ENCODE results near the gene UBN1.

UBN1 gene, protein sequence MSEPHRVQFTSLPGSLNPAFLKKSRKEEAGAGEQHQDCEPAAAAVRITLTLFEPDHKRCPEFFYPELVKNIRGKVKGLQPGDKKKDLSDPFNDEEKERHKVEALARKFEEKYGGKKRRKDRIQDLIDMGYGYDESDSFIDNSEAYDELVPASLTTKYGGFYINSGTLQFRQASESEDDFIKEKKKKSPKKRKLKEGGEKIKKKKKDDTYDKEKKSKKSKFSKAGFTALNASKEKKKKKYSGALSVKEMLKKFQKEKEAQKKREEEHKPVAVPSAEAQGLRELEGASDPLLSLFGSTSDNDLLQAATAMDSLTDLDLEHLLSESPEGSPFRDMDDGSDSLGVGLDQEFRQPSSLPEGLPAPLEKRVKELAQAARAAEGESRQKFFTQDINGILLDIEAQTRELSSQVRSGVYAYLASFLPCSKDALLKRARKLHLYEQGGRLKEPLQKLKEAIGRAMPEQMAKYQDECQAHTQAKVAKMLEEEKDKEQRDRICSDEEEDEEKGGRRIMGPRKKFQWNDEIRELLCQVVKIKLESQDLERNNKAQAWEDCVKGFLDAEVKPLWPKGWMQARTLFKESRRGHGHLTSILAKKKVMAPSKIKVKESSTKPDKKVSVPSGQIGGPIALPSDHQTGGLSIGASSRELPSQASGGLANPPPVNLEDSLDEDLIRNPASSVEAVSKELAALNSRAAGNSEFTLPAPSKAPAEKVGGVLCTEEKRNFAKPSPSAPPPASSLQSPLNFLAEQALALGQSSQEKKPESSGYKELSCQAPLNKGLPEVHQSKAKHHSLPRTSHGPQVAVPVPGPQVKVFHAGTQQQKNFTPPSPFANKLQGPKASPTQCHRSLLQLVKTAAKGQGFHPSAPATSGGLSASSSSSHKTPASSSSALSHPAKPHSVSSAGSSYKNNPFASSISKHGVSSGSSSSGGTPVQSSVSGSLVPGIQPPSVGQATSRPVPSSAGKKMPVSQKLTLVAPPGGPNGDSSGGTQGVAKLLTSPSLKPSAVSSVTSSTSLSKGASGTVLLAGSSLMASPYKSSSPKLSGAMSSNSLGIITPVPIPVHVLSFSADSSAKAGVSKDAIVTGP (N-terminal part only)

DNA sequence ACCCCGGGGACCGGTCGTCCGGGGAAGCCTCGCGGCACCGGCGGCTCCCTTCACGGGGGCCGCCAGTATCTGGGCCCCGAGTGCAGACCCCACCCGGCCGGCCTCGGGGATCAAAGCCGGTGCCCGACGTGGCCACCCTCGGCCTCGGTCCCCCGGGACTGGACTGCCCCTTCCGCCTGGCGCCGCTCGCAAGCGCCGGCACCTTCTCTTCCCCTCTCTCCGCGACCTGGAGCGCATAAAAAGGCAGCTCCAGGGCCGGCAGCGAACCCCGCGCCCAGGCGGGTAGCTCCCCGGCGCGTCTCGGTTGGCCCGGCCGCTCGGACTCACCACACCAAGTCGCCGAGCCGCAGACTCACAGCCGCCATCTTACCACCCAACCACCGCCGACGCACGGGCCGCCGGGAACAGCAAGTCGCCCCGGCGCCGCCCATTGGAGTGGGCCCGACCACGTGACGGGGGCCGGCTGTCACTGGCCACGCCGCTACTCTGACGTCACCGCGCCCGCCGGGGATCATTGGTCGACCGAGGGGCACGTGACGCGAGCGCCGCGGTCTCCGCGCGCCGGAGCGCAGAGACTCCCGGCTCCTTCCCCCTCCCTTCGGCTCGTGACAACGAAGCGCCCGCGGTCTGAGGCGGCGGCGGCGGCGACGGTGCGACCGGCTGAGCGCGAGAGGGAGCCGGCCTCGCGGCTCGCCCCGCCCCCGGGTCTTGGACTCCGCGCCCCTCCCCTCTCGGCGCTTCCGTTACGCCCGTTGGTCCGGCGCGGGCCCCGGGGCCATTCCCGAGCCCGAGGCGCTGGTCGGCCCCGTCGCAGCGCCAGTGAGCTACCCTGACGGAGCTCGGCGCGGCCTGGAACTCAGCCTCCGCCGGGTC, at the start of gene UBN1, which contains the start of gene GLYR1:
UBN1 (plus strand) TSS at position 581 of the 873 bp plus-strand sequence. CDS start 5,437 bp downstream, outside the sequence.
GLYR1 (minus strand) TSS at position 388 of the 873 bp plus-strand sequence; CDS start at position 365, 23 bp downstream.
- peak; percentile 95 for DNase-seq (ENCODE audit: low read depth)

DNA sequence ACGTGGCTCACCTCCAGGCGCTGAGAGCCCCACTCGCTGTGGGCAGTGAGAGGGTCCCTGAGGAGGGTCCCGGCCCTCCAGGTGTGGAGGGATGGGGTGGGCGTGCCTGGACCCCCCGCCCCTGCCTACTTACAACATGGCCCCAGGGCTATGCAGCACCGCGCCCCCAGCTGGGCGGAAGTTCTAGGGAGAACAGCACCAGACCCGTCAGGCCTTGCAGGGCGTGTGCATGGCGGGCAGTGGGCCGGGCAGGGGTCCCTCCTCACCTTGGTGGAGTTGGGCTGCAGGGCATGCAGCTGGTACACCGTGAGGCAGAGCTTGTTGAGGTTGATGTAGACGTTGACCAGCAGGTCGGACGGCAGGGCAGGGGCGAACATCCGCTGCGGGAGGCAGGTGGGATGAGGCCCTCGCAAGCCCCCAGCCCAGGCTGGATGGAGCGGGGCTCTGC, 49.5 kb upstream of the UBN1 start:
- no peak for DNase-seq (ENCODE audit: low read depth)

DNA sequence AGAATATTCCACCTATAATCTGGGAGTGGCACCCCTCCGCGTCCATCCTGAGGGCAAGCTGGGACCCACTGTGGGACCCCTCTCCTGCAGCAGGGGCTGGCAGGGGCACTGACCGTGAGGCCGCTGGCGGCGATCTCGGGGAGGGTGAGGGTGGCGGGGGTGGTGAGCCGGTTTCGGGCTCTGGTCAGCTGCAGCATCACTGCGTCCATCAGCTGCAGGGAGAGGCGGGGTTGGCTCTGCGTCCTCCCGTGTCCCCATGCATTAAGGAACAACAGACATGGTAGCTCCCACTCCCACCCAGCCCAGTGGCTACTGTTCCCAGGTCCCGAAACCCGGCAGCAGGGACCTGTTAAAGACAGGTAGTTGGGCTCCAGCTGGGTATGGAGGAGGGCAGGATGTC, 48.8 kb upstream of the UBN1 start:
- no peak for DNase-seq (ENCODE audit: low read depth)

DNA sequence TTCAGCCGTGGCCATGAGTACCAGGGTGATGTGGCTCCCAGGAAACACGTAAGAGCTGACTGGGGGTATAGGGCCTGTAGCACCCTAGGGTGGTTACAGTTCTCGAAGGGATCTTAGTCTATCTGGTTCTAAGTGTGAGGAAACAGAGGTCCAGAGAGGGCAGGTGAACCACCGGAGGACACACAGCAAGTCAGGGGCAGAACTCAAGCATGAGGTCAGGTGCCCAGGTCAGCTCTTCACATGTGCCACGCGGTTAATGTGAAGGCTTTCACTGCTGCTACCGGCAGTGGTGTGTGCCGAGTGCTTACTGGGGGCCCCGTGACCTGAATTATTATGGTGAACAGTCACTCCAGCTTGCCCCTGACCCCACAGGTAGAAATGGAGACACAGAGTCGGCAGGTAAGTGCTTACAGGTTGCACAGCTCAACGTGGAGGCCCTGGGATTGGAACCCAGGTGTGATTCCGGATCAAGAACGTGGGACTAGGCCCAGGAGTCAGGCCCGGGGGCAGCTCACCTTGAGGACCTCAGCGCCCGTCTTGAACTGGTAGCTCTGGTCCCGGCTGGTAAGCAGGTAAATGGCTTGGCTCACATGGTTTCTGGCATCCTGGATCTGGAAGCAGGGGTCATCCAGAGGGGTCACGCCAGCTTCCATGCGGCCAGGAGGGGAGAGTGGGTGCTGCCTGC, 48.0 kb upstream of the UBN1 start:
- DNase-seq (ENCODE audit: low read depth): no peak

DNA sequence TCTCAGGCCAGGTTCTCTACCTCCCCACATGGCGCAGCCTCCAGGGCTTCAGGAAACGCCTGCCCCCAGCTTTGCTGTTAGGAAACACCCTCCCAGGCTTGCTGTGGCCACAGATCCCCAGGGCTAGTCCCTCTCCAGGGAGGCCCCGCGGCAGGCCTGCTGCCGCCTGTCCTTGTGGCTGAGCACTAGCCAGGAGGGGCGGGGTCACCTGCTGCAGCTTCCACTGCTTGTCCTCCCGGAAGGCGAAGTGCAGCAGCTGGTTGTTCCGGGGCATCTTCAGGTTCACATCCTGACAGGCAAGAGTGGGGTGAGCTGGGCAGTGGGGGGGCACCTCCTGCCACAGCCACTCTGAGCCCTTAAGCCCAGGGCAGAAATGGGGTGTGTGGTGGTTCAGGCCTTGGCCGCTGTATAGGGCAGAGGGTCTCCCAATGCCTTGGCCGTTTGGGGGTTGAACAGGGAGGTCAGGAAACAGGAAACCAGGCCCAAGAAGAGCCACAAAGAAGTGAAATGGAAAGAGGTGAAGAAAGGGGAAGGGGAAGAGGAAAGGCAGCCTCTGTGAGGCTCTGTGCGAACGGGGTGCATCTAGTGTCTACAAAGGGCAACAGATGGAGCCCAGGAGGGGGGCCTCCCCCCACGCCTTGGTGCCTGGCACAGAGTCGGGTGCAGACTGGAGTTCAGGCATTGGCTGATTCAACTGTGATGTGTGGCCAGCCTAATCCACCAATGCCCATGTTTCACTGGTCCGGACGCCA, 46.8 kb upstream of the UBN1 start:
- no peak for DNase-seq (ENCODE audit: low read depth)

DNA sequence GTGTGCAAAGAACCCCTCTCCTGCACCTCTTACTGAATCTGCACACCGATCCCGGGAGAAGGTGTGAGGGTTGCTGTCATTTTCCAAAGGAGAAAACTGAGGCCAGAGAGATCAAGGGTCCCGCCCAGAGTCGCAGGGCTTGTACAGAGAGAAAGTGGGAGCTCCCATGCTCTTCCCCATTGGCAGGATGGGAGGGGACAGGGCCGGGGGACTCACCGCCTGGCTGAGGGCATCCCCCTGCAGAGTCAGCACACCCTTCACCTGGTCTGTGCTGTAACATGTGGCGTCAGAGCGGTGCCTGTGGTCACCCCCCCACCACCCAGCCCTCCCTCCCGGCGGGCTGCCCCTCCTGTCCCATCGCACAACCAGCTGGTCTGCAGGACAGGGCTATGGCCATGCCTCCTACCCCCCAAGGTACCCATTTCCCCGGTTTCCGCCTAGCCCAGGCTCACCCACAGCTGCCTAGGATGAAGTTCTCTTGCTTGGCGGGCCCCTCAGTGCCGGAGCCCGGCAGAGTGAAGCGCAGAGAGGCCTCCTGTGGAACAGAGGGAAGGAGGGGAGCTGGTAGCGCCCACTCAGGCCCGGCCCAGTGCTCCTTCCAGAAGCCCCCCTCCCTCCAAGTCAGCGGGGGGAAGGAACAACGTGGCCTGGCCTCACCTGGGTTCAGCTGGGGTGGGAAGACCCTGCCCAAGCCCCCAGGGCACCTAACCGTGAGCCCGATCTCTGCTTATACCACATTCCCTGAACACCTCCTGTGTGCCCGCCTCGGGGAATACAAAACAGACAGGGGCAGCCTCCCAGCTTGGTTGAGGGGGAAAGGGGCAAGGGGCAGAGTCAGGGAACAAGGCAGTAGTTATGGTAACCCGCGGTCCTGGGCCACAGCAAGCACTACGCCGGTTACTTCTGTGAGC, 46.0 kb upstream of the UBN1 start:
- no peak for DNase-seq (ENCODE audit: low read depth)

DNA sequence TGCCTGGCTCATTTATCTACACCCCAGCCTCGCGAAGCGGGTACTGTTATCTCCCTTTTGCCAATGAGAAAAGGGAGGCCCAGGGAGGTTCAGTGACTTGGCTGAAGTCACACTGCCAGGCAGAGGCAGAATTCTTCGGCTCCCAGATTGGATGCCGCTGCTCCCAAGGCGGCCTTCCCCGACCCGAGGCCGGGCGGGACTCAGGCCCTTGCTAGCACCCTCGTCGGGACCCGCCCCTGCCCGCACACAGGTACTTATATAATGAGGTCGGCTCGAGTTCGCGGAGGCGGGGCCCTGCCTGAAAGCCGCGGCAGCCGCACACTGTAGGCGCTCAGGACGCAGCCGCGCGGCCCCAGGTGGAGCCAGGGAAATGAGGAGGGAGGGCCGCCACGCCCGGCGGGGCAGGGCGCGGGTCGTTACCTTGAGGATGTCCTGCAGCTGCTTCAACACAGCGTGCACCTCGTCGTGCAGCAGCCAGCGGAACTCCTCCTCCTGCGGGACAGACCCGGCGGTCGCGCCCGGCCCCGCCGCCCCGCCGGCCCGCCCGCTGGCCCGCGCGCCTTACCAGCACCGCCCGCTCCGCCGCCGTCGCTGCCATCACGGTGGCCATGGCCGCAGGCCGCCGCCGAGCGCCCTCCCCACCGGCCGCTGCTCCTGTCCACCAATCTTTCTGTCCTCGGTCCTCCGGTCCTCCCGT, 45.2 kb upstream of the UBN1 start, which contains the start of gene ROGDI:
ROGDI (minus strand) TSS at position 672 of the 697 bp plus-strand sequence; CDS start at position 610, 62 bp downstream.
- peak; percentile 12 for DNase-seq (ENCODE audit: low read depth)

DNA sequence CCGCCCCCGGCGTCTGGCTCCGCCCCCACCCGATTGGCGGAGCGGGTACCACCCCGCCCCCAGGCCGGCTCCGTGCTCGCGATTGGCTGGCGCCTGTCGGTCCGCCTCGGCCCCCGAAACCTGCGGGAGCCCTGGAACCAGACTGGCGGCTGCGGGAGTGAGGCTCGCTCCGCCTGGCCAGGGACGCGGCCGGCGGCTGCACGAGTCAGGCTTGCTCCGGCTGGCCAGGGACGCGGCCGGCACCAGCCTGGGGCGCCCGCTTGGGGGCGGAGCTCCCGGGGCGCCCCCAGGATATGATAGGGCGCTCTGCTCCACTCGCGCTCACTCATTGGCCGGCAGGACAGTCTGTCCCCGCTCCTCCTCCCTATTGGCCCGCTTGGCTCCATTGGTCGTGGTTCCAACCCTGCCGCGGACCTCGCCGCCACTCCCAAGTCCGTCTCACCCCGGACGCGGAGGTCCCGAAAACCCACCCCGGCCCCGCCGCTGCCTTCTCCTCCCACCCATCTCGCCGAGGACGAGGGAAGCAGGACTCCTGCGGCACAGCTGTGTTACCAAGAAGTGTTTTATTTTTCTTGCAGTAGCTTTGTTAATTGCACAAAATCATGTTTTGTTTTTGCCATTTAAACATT, 44.5 kb upstream of the UBN1 start:
- peak; percentile 84 for DNase-seq (ENCODE audit: low read depth)

DNA sequence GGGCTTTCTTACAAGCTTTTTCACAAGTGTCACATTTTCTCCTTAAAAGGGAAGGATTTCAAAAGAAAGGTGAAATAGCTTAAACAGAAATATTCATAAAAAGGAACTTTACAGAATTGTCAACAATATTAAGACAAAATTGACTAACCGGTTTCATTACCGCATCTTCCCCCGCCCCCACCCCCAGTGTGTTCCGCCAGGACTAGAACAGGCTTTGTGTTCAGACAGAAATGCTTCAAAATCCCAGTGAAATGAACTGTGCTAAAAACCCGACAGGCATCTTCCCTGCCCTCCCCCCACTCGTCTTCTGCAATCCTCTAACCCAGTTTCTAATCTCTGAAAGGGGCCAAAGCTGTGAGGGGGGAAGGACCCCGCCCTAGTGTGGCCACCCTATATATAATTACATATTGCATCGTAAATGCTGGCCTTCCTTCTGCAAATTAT, 43.9 kb upstream of the UBN1 start:
- no peak for DNase-seq (ENCODE audit: low read depth)

DNA sequence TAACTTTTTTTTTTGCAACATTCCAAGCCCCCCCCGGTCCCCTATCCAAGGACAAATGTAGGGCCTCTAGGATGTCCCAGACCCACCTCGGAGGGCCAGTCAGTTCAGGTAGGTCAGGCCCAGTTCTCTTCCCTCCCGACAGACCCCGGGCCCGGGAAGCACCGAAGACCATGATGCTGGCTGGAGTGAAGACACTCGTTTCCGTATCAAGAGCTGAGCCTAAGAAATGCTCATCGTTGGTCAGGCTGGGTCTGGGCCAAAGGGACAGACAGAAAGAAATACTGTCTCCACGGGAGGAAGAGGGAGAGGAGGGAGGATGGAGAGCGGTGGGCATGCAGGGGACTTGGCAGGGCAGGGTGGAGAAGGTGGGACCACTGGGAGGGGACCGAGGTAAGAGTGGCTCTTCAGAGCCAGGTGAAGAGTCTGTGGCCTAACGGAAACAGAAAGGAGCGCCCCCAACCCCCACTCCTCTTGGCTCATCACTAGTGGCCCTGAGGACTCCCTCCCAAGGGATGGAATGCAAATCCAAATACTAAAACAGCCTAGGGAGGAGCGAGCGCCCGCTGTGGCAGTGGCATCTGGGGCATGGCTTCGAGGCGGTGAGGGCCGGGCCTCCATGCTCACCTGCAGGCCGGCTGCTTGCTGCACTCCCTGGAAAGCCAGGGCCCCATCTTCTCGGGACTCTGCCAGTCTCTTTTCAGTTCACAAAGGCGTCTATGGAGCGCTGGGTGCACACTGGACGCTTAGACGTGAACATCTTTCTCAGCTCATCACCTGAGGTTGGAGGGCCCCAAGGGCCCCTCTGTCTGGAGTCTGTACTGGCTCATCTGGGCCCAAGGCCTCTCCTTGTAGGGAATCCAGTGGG, 43.2 kb upstream of the UBN1 start:
- no peak for DNase-seq (ENCODE audit: low read depth)

DNA sequence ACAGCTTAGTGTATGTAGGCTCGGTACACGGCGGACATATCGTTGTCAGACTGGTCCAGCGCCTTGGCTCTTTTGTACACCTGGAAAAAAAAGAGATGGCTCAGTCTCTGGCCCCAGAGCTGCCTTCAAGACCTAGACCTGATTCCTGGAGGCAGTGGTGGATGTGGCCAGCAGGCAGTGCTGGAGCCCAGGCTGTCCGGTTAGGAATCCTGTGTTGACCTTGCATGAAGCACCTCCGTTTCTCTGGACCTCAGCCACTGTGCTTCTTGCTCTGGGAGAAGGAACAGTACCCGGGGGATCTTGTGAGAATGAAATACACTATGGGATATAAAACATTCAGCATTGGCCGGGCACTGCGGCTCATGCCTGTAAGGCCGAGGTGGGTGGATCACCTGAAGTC, 42.0 kb upstream of the UBN1 start:
- DNase-seq (ENCODE audit: low read depth): no peak

DNA sequence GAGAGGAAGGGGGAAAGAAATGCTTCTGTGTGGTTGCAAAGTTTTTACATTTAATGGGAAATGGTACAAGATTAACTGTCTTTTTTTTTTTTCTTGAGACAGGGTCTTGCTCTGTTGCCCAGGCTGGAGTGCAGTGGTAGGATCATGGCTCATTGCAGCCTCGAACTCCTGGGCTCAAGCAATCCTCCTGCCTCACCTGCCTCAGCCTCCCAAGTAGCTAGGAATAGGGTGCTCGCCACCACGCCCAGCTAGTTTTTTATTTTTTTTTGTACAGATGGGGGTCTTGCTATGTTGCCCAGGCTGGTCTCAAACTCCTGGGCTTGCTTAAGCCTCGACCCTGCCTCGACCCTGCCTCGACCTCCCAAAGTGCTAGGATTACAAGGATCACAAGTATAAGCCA, 41.0 kb upstream of the UBN1 start:
- DNase-seq (ENCODE audit: low read depth): no peak

DNA sequence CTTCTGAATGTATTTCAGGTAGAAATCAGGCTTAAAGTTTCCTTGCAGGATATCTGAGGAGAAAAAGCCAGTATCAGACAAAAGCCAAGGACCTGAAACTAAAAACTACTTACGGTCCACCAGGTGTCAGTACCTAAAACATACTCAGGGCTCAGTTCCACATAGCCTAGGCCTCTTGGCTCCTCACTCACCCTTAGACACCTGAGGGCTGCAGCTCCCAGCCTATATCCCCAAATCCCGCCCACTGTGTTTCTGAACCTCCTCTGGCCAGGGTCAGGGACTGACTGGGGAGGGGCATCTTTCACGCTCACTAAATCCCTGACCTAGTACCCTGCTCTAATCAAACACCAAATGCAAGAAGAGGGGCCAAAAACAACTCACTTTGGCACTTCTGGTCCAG, 36.0 kb upstream of the UBN1 start:
- no peak for DNase-seq (ENCODE audit: low read depth)

DNA sequence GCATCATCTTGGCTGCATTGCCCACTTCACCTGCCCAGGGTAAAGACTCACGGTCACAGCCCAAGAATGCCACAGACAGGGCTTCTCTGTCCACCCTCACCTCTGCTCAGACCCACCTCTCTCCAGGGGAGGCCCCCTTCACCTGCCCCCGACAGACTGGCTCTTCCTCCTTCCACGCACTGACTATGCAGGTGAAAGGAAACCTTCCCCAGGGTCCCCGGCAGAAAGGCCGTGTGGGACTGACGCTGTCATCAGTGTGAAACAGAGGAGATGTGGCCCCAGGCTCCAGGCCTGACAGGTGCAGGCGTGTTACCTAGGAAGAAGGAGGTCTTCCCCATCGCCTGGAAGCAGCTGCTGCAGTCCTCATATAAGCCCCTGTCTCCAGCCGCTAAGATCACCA, 35.5 kb upstream of the UBN1 start:
- DNase-seq (ENCODE audit: low read depth): no peak

DNA sequence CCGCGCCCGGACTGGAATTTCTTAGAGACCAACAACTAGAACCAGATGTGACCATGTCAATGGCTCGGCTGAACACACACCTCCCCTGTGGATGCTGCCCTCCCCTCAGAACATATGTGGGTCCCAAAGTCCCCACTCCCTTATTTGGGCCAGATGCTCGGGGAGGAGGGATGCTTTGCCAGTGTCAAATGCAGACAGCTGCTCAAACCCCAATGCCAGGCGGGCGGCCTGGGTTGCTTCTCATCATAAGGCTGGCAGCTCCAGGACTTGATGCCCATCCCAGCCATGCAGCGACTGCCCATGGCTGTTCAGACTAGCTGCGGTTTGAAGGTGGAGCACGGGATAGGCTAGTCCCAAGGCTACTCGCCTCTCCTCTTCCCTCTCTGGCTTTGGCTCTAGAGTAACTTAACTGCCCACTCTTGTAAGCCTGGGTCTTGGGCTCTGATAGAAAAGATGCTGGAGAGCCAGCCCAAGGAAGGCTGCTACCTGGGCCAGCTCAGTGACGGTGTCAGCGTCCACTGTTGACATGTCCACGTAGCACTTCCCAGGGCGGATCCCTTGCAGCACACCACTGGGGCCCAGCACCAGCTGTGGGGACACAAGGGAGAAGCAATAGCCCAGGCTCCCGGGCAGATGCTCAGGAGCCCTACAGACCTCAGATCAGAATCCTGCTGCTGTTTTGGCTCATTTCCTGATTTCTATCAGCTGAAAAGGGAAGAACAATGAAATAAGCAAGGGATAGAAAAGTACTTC, 33.9 kb upstream of the UBN1 start:
- DNase-seq (ENCODE audit: low read depth): no peak

DNA sequence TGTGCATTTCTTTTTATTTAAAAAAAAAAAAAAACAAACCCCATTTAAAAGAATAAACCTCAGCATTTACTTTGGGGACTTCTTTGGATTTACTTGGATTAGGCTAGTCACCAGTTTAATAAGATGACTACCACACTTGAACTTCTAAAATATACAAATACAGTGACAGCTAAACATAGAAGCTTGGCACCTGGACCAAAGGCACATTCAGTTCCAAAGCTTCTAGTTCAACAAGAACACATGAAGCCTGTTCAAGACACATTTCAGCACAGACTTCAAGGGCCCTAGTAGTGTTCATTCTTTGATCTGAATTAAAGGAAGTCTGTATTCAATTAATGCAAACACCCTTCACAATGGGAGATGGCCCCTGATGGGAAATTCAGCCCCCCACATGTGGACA, 33.2 kb upstream of the UBN1 start:
- DNase-seq (ENCODE audit: low read depth): no peak

Measured in GM04504 (cell line).